Body of pancreas (tissue), 4 donors: Measurements from ENCODE around the gene SEMA6A. TPM values are rescaled to one million over a fixed set of nuclear protein-coding genes. Genes with fewer than 3 reads are reported as not detected.

Experiments
- ATAC-seq: fragments of 150-250 bp; one replicate; pipeline ENCODE4 v1.9.1; 2016
- DNase-seq, 4 donors: peaks; one replicate each; pipeline ENCODE4 v3.0.0-alpha.2; 2019
- H3K27ac ChIP-seq, 4 donors: fragments of 200-600 bp; sonication (generic); 1 replicate in 3 of 4; 2 replicates in 1 of 4; pipeline versions ENCODE4 v1.5.1 to v1.6.1; 2016 to 2019; ENCODE audit warnings: mild to moderate bottlenecking in 1 of 4, mixed read lengths in 1 of 4, moderate library complexity in 1 of 4
- H3K27me3 ChIP-seq, 2 donors: fragments of 200-600 bp; sonication (generic); one replicate each; pipeline ENCODE4 v1.6.0; 2016; ENCODE audit warnings: mild to moderate bottlenecking in 1 of 2
- H3K36me3 ChIP-seq, 2 donors: fragments of 200-600 bp; sonication (generic); replicated peaks in 1 of 2; 2 replicates each; pipeline ENCODE4 v1.5.1; 2016; ENCODE audit warnings: low read depth in 2 of 2; ENCODE audit not compliant: insufficient read depth in 1 of 2
- H3K4me1 ChIP-seq: fragments of 200-600 bp; sonication (generic); one replicate; pipeline ENCODE4 v1.6.0; 2016
- H3K4me3 ChIP-seq, 2 donors: fragments of 200-600 bp; sonication (generic); 1 replicate in 1 of 2; 2 replicates in 1 of 2; pipeline ENCODE4 v1.5.1; 2016 to 2019
- H3K9me3 ChIP-seq, 3 donors: fragments of 200-600 bp; sonication (generic); 1 replicate in 2 of 3; 2 replicates in 1 of 3; pipeline ENCODE4 v1.5.1; 2016
- CTCF ChIP-seq, 7 experiments: fragments of 450-650 bp in 4 of 7; fragments of 200-600 bp in 3 of 7; sonication (generic) in 3 of 7; IDR thresholded peaks; one replicate each; pipeline ENCODE4 v1.5.1; 2016 to 2019; ENCODE audit warnings: antibody characterized with exemption in 7 of 7
- POLR2A ChIP-seq, 3 donors: fragments of 450-650 bp; IDR thresholded peaks; one replicate each; pipeline ENCODE4 v1.6.1; 2016; ENCODE audit warnings: antibody characterized with exemption in 3 of 3, mild to moderate bottlenecking in 2 of 3
- WGBS, 2 donors: methylation state at CpG; one replicate each; pipeline ENCODE4 v1.1.5; 2017; 5-methylcytosine and 5-hydroxymethylcytosine counted together
- intact Hi-C: fragments of 100-400 bp; cut with DNase I; formaldehyde crosslinking; loops from one replicate; pipeline ENCODE4 v1.15.1; 2023
- total RNA-seq, 2 donors: library from RNA; depleted of rRNA; stranded (reverse); fragments of >200 nt; gene quantifications; one replicate each; pipeline ENCODE4 v1.1.0, GENCODE V29; 2016

SEMA6A gene
- total RNA-seq, 2 donors from 2014 or later = 18.7 to 25.1 TPM

DNA sequence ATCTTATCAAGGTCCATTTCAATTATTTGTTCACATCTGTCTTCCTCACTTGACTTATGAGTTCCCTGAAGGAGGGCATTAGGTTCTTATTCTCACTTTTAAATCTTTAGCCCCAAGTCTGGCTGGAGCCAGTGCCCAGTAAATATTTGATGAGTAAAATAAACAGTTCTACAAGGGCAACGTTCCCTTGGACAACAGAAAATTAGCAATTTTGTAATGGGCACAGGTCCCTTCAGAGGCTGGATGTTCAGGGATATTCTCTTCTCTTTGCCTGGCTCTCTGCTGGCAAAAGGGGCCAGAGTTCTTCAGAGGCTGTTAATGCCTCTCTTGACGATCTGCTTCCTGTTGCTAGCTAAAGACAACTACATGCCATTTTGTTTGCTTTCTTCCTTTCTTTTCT, 149.7 kb downstream of the SEMA6A start:
- Histone ChIP-seq H3K4me3 (no peak overlapping the region), H3K4me1 (no peaks in the 10 kb centered on the region), H3K27me3 (no peaks in the 10 kb centered on the region), H3K36me3 (no peaks in the 10 kb centered on the region), H3K27ac (no peak overlapping the region), H3K9me3 (no peaks in the 10 kb centered on the region)
- ATAC-seq (no peak), DNase-seq (no peak)
- intact Hi-C loops = no loop called here
- WGBS, 2 donors = 29 to 41% methylated on average over 2 of the region's 2 CpGs
- TF ChIP-seq CTCF (IDR thresholded peaks at IDR 0.05) (no peak), POLR2A (IDR thresholded peaks at IDR 0.05) (no peak)

- Histone ChIP-seq H3K9me3 (no peaks in the 10 kb centered on the region), H3K36me3 (no peaks in the 10 kb centered on the region), H3K4me3 (no peak overlapping the region), H3K4me1 (no peaks in the 10 kb centered on the region), H3K27me3 (no peaks in the 10 kb centered on the region), H3K27ac (no peak overlapping the region)
- DNase-seq (no peak), ATAC-seq (no peak)
- TF ChIP-seq POLR2A (IDR thresholded peaks at IDR 0.05) = no peak
- intact Hi-C loops = no loop called here
- 94 to 95% methylated on average over 4 of the region's 4 CpGs for WGBS, 2 donors
Observed at GRCh38 chr5:116424258-116424615, 150.4 kb downstream of the SEMA6A start.

GRCh38 chr5:116423587-116424257, 150.9 kb downstream of the SEMA6A start:
- no peaks in the 10 kb centered on the region for H3K36me3 ChIP-seq
- H3K9me3 ChIP-seq = no peaks in the 10 kb centered on the region
- WGBS, 2 donors = 76% methylated on average over 5 of the region's 5 CpGs
- H3K27ac ChIP-seq = no peak overlapping the region
- intact Hi-C loops = no loop called here
- ATAC-seq (no peak), DNase-seq (no peak)
- no peaks in the 10 kb centered on the region for H3K27me3 ChIP-seq
- H3K4me3 ChIP-seq = no peak overlapping the region
- H3K4me1 ChIP-seq = peaks cover 4% of the 10 kb centered on the region
- TF ChIP-seq CTCF (IDR thresholded peaks at IDR 0.05) = no peak
- TF ChIP-seq POLR2A (IDR thresholded peaks at IDR 0.05) = no peak

DNA sequence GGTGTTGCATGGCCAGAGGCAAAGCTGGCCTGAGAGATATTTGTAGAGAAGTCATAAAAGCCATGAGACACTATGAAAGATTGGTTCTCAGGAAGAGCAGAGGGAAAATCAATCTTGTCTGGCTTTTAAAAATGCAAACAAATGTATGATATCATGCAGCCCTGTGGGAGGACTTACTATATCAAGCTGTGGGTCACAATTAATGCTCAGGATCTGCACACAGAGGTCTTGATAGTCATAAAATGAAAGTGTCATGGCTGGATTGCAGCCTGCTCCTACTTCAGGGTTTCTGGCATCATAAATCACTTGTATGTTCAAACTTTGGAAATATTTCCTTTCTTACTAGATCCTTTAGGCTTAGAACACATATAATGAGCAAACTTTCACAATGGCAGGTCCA, 151.5 kb downstream of the SEMA6A start:
- Histone ChIP-seq H3K27ac (no peak overlapping the region), H3K36me3 (no peaks in the 10 kb centered on the region), H3K9me3 (no peaks in the 10 kb centered on the region), H3K27me3 (no peaks in the 10 kb centered on the region), H3K4me1 (peaks cover 10% of the 10 kb centered on the region), H3K4me3 (no peak overlapping the region)
- ATAC-seq (no peak), DNase-seq (no peak)
- intact Hi-C loops = no loop called here
- TF ChIP-seq CTCF (IDR thresholded peaks at IDR 0.05) (no peak), POLR2A (IDR thresholded peaks at IDR 0.05) (no peak)

DNA sequence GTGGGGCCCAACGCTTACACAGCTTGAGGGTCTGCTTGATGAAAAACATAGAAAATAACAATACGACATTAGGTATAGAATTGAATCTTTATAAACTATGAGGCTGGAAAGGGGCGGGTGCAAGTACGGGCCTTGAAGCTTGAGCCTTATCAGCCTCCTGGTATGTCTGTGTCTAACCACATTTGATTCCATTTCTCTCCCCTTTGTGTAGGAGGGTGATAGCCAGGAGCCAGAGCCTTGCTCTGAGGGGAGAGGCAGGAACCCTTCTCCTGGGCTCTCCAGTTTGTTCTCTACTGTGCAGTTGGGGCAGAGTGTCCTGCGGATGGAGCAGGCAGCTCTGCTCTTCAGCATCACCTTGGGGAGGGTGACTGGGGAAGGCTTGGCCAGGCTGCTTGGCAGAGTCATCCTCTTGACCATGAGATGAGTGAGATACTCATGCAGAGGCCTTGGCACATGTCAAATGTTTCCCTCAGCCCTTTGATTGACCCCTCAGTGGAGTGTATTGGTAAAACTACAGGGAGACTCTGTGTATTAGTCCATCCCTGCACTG, 153.5 kb downstream of the SEMA6A start:
- intact Hi-C loops = no loop called here
- ATAC-seq = no peak
- no peak for DNase-seq
- H3K27me3 ChIP-seq = no peaks in the 10 kb centered on the region
- H3K4me3 ChIP-seq = no peak overlapping the region
- no peaks in the 10 kb centered on the region for H3K9me3 ChIP-seq
- no peak for TF ChIP-seq POLR2A (IDR thresholded peaks at IDR 0.05)
- TF ChIP-seq CTCF (IDR thresholded peaks at IDR 0.05) = no peak
- no peak overlapping the region for H3K27ac ChIP-seq
- no peaks in the 10 kb centered on the region for H3K36me3 ChIP-seq
- WGBS, 2 donors = 94 to 95% methylated on average over 5 of the region's 5 CpGs
- peaks cover 10% of the 10 kb centered on the region for H3K4me1 ChIP-seq
